H1 (cell line): ENCODE results near the gene PCBP4. TPM values are rescaled to one million over a fixed set of nuclear protein-coding genes. Genes with fewer than 3 reads are reported as not detected.

Experiments
- CTCF ChIA-PET: fragments of 300-600 bp; sonication (Branson Sonifier 250); formaldehyde crosslinking; loops from one replicate; lab custom pipeline; 2021; ENCODE audit not compliant: partially characterized antibody; lab: Charles Lee
- POLR2A ChIA-PET: fragments of 300-600 bp; sonication (Branson Sonifier 250); formaldehyde crosslinking; loops from one replicate; lab custom pipeline; 2021; ENCODE audit warnings: inconsistent platforms; ENCODE audit not compliant: partially characterized antibody; lab: Charles Lee
- DNase-seq, 2 experiments: peaks; one replicate each; pipeline versions ENCODE4 v3.0.0 to v3.0.0-alpha.2; 2010 to 2022; ENCODE audit warnings: low spot score in 2 of 2, low read depth in 1 of 2, mixed read lengths in 1 of 2
- FAIRE-seq: peaks from 2 replicates; lab custom pipeline; 2011; peaks lifted over from hg19 to GRCh38; lab: Jason Lieb, UNC
- H2AFZ ChIP-seq: 2 replicates; pipeline ENCODE4 v1.8.1; 2012; ENCODE audit warnings: low read length, inconsistent platforms
- H2AK5ac ChIP-seq: 2 replicates; pipeline ENCODE4 v1.6.1; 2013; ENCODE audit warnings: low read depth, low read length
- H2BK120ac ChIP-seq: replicated peaks from 2 replicates; pipeline ENCODE3; 2013; ENCODE audit warnings: low read depth, low read length, inconsistent platforms
- H2BK12ac ChIP-seq: 2 replicates; pipeline ENCODE4 v1.6.1; 2013; ENCODE audit warnings: low read depth, low read length
- H2BK15ac ChIP-seq: 2 replicates; pipeline ENCODE4 v1.6.1; 2013; ENCODE audit warnings: low read length
- H2BK20ac ChIP-seq: 2 replicates; pipeline ENCODE4 v1.6.1; 2013; ENCODE audit warnings: low read length
- H2BK5ac ChIP-seq: 2 replicates; pipeline ENCODE4 v1.6.1; 2013; ENCODE audit warnings: low read depth, low read length
- H3K14ac ChIP-seq: 2 replicates; pipeline ENCODE4 v1.6.1; 2013; ENCODE audit warnings: inconsistent platforms; ENCODE audit not compliant: insufficient read length
- H3K18ac ChIP-seq: 2 replicates; pipeline ENCODE4 v1.6.1; 2013; ENCODE audit warnings: low read length; ENCODE audit errors: extremely low read depth
- H3K23ac ChIP-seq: 2 replicates; pipeline ENCODE4 v1.6.1; 2013; ENCODE audit warnings: inconsistent platforms; ENCODE audit not compliant: insufficient read length
- H3K23me2 ChIP-seq: 2 replicates; pipeline ENCODE4 v1.6.1; 2013; ENCODE audit warnings: low read depth, low read length
- H3K27ac ChIP-seq: 2 replicates; pipeline ENCODE4 v1.6.1; 2011; ENCODE audit warnings: low read depth, low read length, inconsistent platforms
- H3K27me3 ChIP-seq, 4 experiments: replicated peaks in 1 of 4; 1 replicate in 1 of 4; 2 replicates in 3 of 4; pipeline versions ENCODE4 v1.6.1 to v1.8.1; 2011 to 2013; ENCODE audit warnings: low read length in 3 of 4, mild to moderate bottlenecking in 3 of 4, inconsistent platforms in 2 of 4, mixed read lengths in 2 of 4, moderate library complexity in 1 of 4; ENCODE audit not compliant: control insufficient read depth in 3 of 4, insufficient read depth in 3 of 4; ENCODE audit errors: extremely low read depth in 1 of 4
- H3K36me3 ChIP-seq, 4 experiments: 2 replicates each; pipeline versions ENCODE4 v1.6.1 to v1.8.1; 2011 to 2013; ENCODE audit warnings: mild to moderate bottlenecking in 4 of 4, low read length in 3 of 4, moderate library complexity in 2 of 4, control low read depth in 1 of 4, inconsistent platforms in 1 of 4; ENCODE audit not compliant: insufficient read depth in 4 of 4, control insufficient read depth in 2 of 4
- H3K4ac ChIP-seq: replicated peaks from 2 replicates; pipeline ENCODE3; 2013; ENCODE audit warnings: low read length, low read depth, mixed read lengths, inconsistent platforms; ENCODE audit not compliant: insufficient read length
- H3K4me1 ChIP-seq, 4 experiments: replicated peaks in 1 of 4; 1 replicate in 1 of 4; 2 replicates in 3 of 4; pipeline versions ENCODE4 v1.6.1 to v1.8.1; 2011 to 2013; ENCODE audit warnings: low read length in 3 of 4, inconsistent platforms in 2 of 4, mixed read lengths in 1 of 4; ENCODE audit not compliant: insufficient read depth in 4 of 4, control insufficient read depth in 3 of 4
- H3K4me2 ChIP-seq, 2 experiments: 2 replicates each; pipeline versions ENCODE4 v1.6.1 to v1.8.1; 2011 to 2013; ENCODE audit warnings: low read depth in 2 of 2, low read length in 2 of 2, control low read depth in 1 of 2, inconsistent platforms in 1 of 2, mild to moderate bottlenecking in 1 of 2; ENCODE audit not compliant: insufficient read depth in 1 of 2
- H3K4me3 ChIP-seq, 4 experiments: fragments of 200-600, 300-600 bp in 1 of 4; sonication (generic), shearing (Covaris generic), sonication (Bioruptor Twin) in 1 of 4; 2 replicates each; pipeline versions ENCODE4 v1.5.1 to v1.8.1; 2011 to 2016; ENCODE audit warnings: low read length in 4 of 4, low read depth in 3 of 4, control low read depth in 2 of 4, inconsistent platforms in 2 of 4, mild to moderate bottlenecking in 2 of 4, mixed read lengths in 1 of 4, moderate library complexity in 1 of 4; ENCODE audit not compliant: insufficient read depth in 2 of 4; ENCODE audit errors: extremely low read depth in 1 of 4
- H3K56ac ChIP-seq: replicated peaks from 2 replicates; pipeline ENCODE3; 2013; ENCODE audit warnings: low read depth, mild to moderate bottlenecking, mixed read lengths, low read length, inconsistent platforms; ENCODE audit not compliant: insufficient read length
- H3K79me1 ChIP-seq: 2 replicates; pipeline ENCODE4 v1.6.1; 2013; ENCODE audit warnings: low read depth, low read length, control low read depth
- H3K79me2 ChIP-seq, 2 experiments: 2 replicates each; pipeline versions ENCODE4 v1.6.1 to v1.8.1; 2012 to 2013; ENCODE audit warnings: low read length in 2 of 2, mild to moderate bottlenecking in 2 of 2, inconsistent platforms in 1 of 2; ENCODE audit not compliant: insufficient read depth in 2 of 2, control insufficient read depth in 1 of 2
- H3K9ac ChIP-seq, 4 experiments: replicated peaks in 1 of 4; 1 replicate in 1 of 4; 2 replicates in 3 of 4; pipeline versions ENCODE4 v1.6.1 to v1.8.1; 2011 to 2013; ENCODE audit warnings: low read depth in 3 of 4, low read length in 3 of 4, control low read depth in 2 of 4, mild to moderate bottlenecking in 2 of 4, moderate library complexity in 2 of 4, inconsistent platforms in 1 of 4; ENCODE audit errors: extremely low read depth in 1 of 4
- H3K9me3 ChIP-seq, 2 experiments: 2 replicates each; pipeline versions ENCODE4 v1.6.1 to v1.8.1; 2012 to 2013; ENCODE audit warnings: mild to moderate bottlenecking in 2 of 2, moderate library complexity in 2 of 2, control low read depth in 1 of 2, inconsistent platforms in 1 of 2, low read depth in 1 of 2, low read length in 1 of 2, mixed read lengths in 1 of 2; ENCODE audit not compliant: insufficient read depth in 2 of 2
- H4K20me1 ChIP-seq, 2 experiments: replicated peaks in 1 of 2; 2 replicates each; pipeline versions ENCODE3 to v1.8.1; 2011 to 2013; ENCODE audit warnings: inconsistent platforms in 2 of 2, low read length in 2 of 2, mild to moderate bottlenecking in 1 of 2; ENCODE audit not compliant: insufficient read depth in 2 of 2, control insufficient read depth in 1 of 2
- H4K5ac ChIP-seq: 2 replicates; pipeline ENCODE4 v1.6.1; 2013; ENCODE audit warnings: low read length, low read depth, mixed read lengths, inconsistent platforms; ENCODE audit not compliant: insufficient read length
- H4K8ac ChIP-seq: 2 replicates; pipeline ENCODE4 v1.8.0; 2013; ENCODE audit warnings: mild to moderate bottlenecking, moderate library complexity, low read length, inconsistent platforms; ENCODE audit not compliant: insufficient read depth; ENCODE audit errors: extremely low read depth
- H4K91ac ChIP-seq: replicated peaks from 2 replicates; pipeline ENCODE3; 2013; ENCODE audit warnings: low read length, mixed read lengths, inconsistent platforms; ENCODE audit not compliant: insufficient read length
- BRCA1 ChIP-seq: IDR thresholded peaks from 2 replicates; pipeline ENCODE4 v1.6.1; 2012; ENCODE audit warnings: low read depth, low read length, improper control_type of control experiment
- CBX8 ChIP-seq: fragments of 300-800, 300-1000 bp; sonication (generic); IDR thresholded peaks from 2 replicates; pipeline ENCODE4 v1.7.1; 2016; ENCODE audit warnings: low read depth, low read length, borderline replicate concordance
- CTCF ChIP-seq, 3 experiments: IDR thresholded peaks; 1 replicate in 2 of 3; 2 replicates in 1 of 3; pipeline versions ENCODE4 v1.5.1 to v1.6.1; 2011; ENCODE audit warnings: low read length in 3 of 3, mild to moderate bottlenecking in 3 of 3, inconsistent platforms in 2 of 3, low read depth in 1 of 3, moderate library complexity in 1 of 3; ENCODE audit not compliant: insufficient read depth in 1 of 3; ENCODE audit errors: control extremely low read depth in 1 of 3
- E2F6 ChIP-seq: IDR thresholded peaks from 2 replicates; pipeline ENCODE4 v1.6.1; 2012; ENCODE audit warnings: inconsistent platforms
- POLR2A ChIP-seq, 2 experiments: IDR thresholded peaks; 1 replicate in 1 of 2; 2 replicates in 1 of 2; pipeline ENCODE4 v1.6.1; 2011; ENCODE audit warnings: low read depth in 2 of 2, low read length in 2 of 2, mild to moderate bottlenecking in 2 of 2; ENCODE audit errors: control extremely low read depth in 1 of 2
- RAD21 ChIP-seq, 2 experiments: IDR thresholded peaks in 1 of 2; conservative IDR thresholded peaks in 1 of 2; 2 replicates each; pipeline ENCODE4 v1.6.1; 2011; ENCODE audit warnings: low read depth in 2 of 2, low read length in 2 of 2, improper control_type of control experiment in 1 of 2, inconsistent platforms in 1 of 2, mild to moderate bottlenecking in 1 of 2, moderate library complexity in 1 of 2
- RFX5 ChIP-seq: IDR thresholded peaks from 2 replicates; pipeline ENCODE4 v1.6.1; 2011; ENCODE audit warnings: low read depth, low read length, improper control_type of control experiment, borderline replicate concordance
- SP1 ChIP-seq: IDR thresholded peaks from 2 replicates; pipeline ENCODE4 v1.6.1; 2011; ENCODE audit warnings: low read depth, low read length
- SUZ12 ChIP-seq: fragments of 200-600 bp; sonication (generic); IDR thresholded peaks from 2 replicates; pipeline ENCODE4 v1.6.1; 2012; ENCODE audit warnings: mild to moderate bottlenecking, inconsistent platforms, low read length, moderate library complexity, mixed read lengths
- WGBS, 2 experiments: shearing (Covaris generic) in 1 of 2; methylation state at CpG; one replicate each; pipeline versions ENCODE4 v1.1.6 to v1.1.7; 2013 to 2015; ENCODE audit warnings: low lambda C conversion rate in 2 of 2, mixed read lengths in 2 of 2, inconsistent platforms in 1 of 2, low coverage in 1 of 2, missing lambda C conversion rate in 1 of 2; ENCODE audit not compliant: insufficient replicate concordance in 2 of 2, insufficient coverage in 1 of 2, insufficient read length in 1 of 2; ENCODE audit errors: extremely low coverage in 1 of 2, missing lambda C conversion rate in 1 of 2; 5-methylcytosine and 5-hydroxymethylcytosine counted together
- polyA plus RNA-seq, 7 experiments: library from polyadenylated mRNA; depleted of rRNA in 3 of 7; stranded (reverse) in 5 of 7; unstranded in 2 of 7; fragments of >200 nt in 5 of 7; fragments of 200-250 nt in 2 of 7; gene quantifications; 1 replicate in 5 of 7; 2 replicates in 1 of 7; 4 replicates in 1 of 7; pipeline versions ENCODE4 v1.2.1 to v1.2.3, GENCODE V29; 2011 to 2013; ENCODE audit warnings: missing spikeins in 2 of 7, mixed read lengths in 2 of 7
- total RNA-seq: library from RNA; stranded (reverse); fragmentation: NEBNext Ultra II Directional; extraction: Animal tissue kit (Norgen Biotek cat#: 25700); gene quantifications from 2 replicates; pipeline ENCODE4 v1.2.1, GENCODE V29; 2021

The PCBP4 gene
- total and polyA plus RNA-seq, 2 of the 8 experiments (the other 6 are each of a cell fraction or from before 2014, with no cell fraction given), result 16.4 to 34.1 TPM

DNA sequence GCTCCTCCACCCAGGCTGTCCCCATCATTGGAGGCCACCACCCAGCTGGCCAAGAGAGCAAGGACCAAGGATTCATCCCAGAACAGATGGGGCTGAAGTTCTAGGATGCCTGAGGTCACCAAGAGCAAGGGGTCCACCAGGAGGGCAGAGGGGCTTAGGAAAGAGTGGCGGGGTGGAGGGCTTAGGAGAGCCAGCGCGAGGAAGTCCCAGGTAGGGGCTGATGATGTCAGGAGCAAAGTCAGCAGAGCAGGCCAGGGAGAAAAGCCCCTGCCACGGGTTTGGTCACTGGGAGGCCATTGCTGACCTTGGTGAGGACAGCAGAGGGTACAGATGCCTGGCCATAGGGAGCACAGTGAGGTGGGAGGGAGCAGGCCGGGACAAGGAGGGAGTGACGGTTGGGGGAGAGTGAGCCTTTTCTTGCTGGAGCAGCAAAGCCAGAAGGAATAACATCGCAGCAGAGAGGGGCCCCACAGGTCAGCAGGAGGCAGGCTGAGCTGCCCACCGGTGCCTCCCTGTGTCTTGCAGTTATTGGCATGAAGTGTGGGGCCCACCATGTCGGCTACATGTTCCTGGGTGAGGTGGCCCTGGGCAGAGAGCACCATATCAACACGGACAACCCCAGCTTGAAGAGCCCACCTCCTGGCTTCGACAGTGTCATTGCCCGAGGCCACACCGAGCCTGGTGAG, 19.9 kb downstream of the PCBP4 start:
- Histone ChIP-seq H3K79me1 (no peaks in the 10 kb centered on the region), H3K23ac (no peak overlapping the region), H3K4me1 (peaks cover 0 to 3% (median 2%) of the 10 kb centered on the region in 4 experiments; a peak in 5 of 7 replicates), H3K27ac (no peak overlapping the region), H3K18ac (no peak overlapping the region), H3K4me3 (no peak overlapping the region), H2BK120ac (no peak overlapping the region), H2AK5ac (no peak overlapping the region), H3K23me2 (peaks cover under 1% of the 10 kb centered on the region; the same call in 1 of the 2 replicates), H3K56ac (no peak overlapping the region), H4K20me1 (no peaks in the 10 kb centered on the region), H3K9ac (no peak overlapping the region; a peak in 2 of 7 replicates), H2BK15ac (no peak overlapping the region), H3K79me2 (no peaks in the 10 kb centered on the region), H2BK12ac (peak overlapping the region; percentile 50; the same call in 1 of the 2 replicates), H3K27me3 (peaks cover 0 to 12% (median 6%) of the 10 kb centered on the region in 4 experiments; a peak in 5 of 7 replicates), H3K14ac (no peak overlapping the region), H4K8ac (no peak overlapping the region), H4K91ac (no peak overlapping the region), H3K9me3 (no peaks in the 10 kb centered on the region), H2AFZ (no peak overlapping the region), H3K4ac (no peak overlapping the region), H4K5ac (no peak overlapping the region), H2BK20ac (no peak overlapping the region), H3K4me2 (no peak overlapping the region), H2BK5ac (no peak overlapping the region), H3K36me3 (no peaks in the 10 kb centered on the region)
- 85% methylated on average over 13 of the region's 13 CpGs; no CpG with 5 or more reads in 1 of the 2 experiments for WGBS, 2 experiments
- DNase-seq, result no peak
- ChIA-PET POLR2A (interaction anchor here (0.6 to 15.7 kb wide), 4 partner anchors 10 to 46 kb away, joined by 3 to 148 read pairs (median 67); partner anchors contain the start of genes ABHD14B, PCBP4 and RPL29), CTCF (interaction anchor here (1.0 to 2.2 kb wide), 4 partner anchors 10 to 106 kb away, joined by 4 to 9 read pairs (median 6); partner anchors contain the start of gene ABHD14B)
- FAIRE-seq, result no peak
- TF ChIP-seq E2F6 (no peak), RFX5 (no peak), CTCF (IDR thresholded peaks at IDR 0.05; ENCODE audit: control extremely low read depth in 1 of 3, insufficient read depth in 1 of 3, low read depth in 1 of 3, low read length in 3 of 3) (no peak), CBX8 (no peak), SUZ12 (no peak), BRCA1 (no peak), RAD21 (IDR thresholded peaks at IDR 0.05 in 1 of 2, conservative IDR thresholded peaks at IDR 0.05 in 1 of 2; ENCODE audit: low read depth in 2 of 2, low read length in 2 of 2) (no peak), SP1 (no peak), POLR2A (IDR thresholded peaks at IDR 0.05; ENCODE audit: control extremely low read depth in 1 of 2, low read depth in 2 of 2, low read length in 2 of 2) (no peak)
